ENCODE measurements around the gene RYK.

Gene RYK

DNA sequence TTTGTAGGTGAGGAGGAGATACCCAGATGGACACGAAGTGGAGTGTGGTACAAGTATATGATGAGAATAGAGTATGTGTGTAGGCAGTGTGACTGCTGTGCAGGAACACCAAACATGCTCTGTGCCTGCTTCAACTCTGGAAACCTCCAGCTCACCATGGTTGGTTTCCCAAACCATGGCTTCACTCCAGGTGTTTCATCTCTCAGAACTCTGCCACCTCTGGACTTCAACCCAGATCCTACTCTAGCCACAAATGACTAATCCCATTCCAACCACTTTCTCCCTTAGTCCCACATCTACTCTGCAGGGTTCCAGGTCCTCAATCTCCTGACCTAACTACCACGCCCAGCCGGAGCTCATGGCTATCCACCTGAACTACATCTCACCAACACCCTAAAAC lies 102.1 kb downstream of the RYK start:
- DNase-seq (ENCODE audit: low read depth), result no peak

DNA sequence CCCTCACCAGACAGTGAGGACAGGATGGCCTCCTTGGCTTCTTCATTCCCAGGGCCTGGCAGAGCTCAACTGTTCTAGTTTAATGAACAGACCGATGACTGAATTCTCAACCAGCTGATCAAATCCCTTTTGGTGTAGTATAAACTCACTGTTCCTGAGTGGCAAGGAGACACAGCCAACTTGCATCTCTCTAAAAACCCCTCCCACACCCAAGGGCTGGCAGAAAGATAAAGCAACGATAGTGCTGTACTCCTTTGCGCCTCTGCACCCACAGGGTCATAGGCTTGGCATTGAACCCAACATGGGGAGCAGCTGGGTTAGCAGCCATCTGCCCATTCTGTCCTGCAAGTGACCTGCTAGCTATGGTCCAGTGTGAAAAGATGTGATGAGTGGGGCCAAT lies 103.2 kb downstream of the RYK start:
- no peak for DNase-seq (ENCODE audit: low read depth)

GRCh38 chr3:134146666-134147065 lies 104.0 kb downstream of the RYK start:
- DNase-seq (ENCODE audit: low read depth), result no peak

GRCh38 chr3:134145183-134145582 lies 105.5 kb downstream of the RYK start:
- no peak for DNase-seq (ENCODE audit: low read depth)

DNA sequence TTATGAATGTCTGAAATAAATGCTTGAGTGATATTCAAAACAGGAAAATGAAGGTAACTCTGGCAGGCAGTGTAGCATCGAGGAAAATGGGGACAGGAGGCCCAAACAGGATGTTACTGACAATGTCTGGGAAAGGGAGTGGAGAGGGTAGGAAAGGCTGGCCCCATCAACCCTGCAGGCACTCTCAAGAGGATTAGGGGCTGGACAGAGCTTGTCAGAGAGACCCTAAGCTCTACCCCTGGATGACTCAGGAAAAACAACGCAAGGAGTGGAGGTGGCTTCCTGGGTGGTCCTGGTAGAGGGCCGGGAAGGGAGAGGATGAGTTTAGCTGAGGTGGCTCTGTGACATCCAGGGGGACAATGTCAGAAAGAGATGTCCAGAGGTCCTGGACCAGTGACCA lies 106.0 kb downstream of the RYK start:
- DNase-seq (ENCODE audit: low read depth), result no peak

DNA sequence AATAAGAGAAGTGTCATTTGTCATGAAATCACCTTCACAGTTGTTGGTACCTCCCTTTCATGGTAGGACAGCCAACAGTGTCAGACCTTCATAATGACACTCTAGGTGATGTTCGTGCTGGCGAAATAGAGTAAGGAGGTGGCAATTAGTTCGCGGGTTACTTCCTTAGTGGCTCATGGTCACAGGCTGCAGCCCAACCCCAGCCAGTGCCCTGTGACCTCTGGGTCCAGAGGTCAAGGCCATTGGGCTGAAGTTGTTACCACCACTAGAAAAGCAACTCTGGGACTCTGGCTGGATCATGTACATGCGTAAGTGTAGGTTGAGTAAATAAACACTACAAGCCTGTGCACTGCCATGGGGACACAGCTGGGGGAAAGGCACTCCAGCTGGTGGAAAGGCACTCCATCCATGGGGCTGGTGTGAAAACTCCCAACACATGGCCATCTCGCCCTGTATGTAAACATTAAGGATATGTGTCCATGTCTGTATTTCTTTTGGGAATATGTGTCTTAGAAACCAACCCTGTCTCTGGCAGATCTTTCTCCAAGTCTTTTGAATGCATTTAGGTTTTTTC lies 106.7 kb downstream of the RYK start:
- DNase-seq (ENCODE audit: low read depth), result no peak

GRCh38 chr3:134136604-134137003 lies 114.1 kb downstream of the RYK start:
- no peak for DNase-seq (ENCODE audit: low read depth)

DNA sequence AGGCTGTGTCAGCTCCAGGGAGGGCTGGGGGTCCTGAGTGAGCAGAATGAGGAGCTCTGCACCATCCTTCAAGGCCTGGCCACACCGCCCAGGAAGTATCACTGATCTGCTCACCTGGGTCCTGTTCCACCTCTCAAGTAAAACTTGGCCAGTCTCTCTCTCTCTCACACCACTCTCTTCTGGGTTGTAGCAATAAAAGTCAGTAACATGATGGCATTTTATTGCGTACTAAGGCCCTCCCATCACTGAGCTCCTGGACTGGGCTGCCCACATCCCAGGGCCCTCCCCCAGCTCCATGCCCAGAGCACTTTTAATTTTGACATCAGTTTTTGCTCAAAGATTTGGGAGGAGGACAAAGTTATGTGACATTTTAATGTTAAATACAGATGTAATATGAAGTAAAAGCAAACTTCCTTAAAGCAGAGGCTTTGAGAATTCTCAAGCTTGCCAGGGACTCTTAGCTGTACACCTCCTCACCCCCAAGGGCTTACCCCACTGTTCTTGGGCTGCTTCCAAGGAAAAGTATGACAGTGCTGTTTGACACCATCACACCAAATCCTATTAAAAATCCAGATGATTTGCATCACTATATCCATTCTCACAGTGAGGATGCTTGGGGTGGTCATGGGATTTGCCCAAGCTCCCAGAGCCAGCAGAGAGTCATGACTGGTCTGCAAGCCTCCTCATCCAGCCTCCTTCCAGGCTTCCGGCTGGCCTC lies 115.8 kb downstream of the RYK start:
- no peak for DNase-seq (ENCODE audit: low read depth)

DNA sequence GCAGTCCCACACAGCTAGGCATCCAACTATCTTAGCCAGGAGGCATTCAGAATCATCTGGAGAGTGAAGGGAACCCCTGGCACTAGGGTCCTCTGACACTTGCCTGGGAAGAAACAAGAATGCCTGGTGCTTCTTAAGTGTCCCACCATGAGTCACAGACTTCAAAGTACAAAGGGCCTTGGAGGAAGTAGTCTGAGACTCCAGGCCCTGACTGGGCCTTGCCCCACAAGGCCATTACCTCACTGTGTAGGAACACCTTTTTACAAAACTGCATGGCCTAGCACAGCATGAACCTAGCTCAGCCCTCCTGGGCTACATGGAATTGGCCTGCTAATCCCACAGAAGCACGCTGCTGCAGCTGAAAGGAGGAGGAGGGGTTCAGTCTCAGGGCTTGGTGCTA lies 116.4 kb downstream of the RYK start:
- no peak for DNase-seq (ENCODE audit: low read depth)

DNA sequence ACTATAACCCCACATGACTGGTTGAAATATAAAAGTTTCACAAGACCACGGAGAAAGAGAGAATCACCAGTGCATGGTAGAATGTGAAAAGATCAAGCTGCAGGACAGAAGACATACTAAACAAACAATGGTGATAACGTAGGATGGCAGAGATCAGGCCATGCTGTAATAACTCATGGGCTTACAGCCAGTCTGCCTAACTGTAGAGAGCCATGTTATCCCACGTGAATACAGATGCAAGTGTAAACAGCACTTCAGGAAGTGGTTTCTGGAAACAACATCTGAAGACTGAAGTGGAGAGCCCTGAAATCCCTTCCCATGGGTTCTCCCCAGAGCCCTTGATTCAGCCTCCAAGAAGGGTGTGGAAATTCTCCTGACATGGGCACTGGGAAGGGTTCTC lies 117.7 kb downstream of the RYK start:
- no peak for DNase-seq (ENCODE audit: low read depth)

GRCh38 chr3:134126153-134126552 lies 124.5 kb downstream of the RYK start:
- DNase-seq (ENCODE audit: low read depth), result no peak

DNA sequence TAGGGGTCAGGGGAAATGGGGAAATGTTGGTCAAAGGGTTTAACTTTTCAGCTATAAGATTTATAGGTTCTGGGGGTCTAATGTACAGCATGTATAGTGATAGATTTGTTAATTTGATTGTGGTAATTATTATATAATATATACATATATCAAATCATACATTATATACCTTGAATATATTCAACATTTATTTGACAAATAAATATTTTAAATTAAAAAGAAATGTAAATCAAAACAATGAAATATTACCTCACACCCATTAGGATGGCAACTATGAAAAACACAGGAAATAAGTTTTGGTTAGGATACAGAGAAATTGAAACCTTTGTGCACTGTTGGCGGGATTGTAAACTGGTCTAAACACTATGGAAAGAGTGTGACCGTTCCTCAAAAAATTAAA lies 135.9 kb downstream of the RYK start:
- no peak for DNase-seq (ENCODE audit: low read depth)

DNA sequence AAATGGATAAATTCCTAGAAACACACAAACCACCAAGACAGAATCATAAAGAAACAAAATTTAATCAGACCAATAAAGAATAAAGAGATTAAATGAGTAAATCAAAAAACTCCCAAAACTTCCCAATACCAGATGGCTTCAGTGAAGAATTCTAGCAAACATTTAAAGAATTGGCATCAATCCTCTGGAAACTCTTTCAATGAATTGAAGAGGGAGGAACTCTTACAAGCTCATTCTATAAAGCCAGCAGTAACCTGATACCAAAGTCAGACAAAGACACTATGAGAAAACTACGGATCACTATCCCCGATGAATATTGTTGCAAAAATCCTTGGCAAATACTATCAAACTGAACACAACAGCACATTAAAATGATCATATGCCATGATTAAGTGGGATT lies 139.0 kb downstream of the RYK start:
- no peak for DNase-seq (ENCODE audit: low read depth)

DNA sequence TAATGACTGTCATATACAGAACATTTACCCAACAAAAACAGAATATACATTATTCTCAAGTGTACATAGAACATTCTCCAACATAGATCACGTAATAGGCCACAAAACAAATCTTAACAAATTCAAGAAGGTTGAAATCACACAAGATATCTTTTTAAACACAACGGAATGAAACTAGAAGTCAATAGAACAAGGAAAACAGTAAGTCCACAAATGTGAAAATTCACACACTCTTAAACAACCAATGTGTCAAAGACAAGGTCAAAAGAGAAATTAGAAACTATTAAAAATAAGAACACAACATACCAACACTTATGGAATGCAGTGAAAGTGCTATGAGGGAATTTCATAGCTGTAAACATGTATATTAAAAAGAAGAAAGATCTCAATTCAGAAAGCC lies 139.7 kb downstream of the RYK start:
- DNase-seq (ENCODE audit: low read depth), result no peak
